HS-5 (cell line): ENCODE data around the gene CFC1B.
"Not testable (repeated sequence)": the region's sequence is repeated elsewhere in the genome, so short reads cannot be mapped to it uniquely, and the experiment has no call there.

ENCODE experiments used
- DNase-seq: peaks from one replicate; pipeline ENCODE4 v3.0.0-alpha.2; 2012; ENCODE audit warnings: low read depth

The CFC1B gene

GRCh38 chr2:130566165-130566564 lies 45.1 kb downstream of the CFC1B start:
- DNase-seq = not testable (repeated sequence)

- DNase-seq = not testable (repeated sequence)
Measured at GRCh38 chr2:130571929-130572328, 50.9 kb downstream of the CFC1B start.

GRCh38 chr2:130574230-130574629 lies 53.2 kb downstream of the CFC1B start:
- not testable (repeated sequence) for DNase-seq

- DNase-seq = not testable (repeated sequence)
Measured at GRCh38 chr2:130576209-130576784, 55.3 kb downstream of the CFC1B start.

- DNase-seq = not testable (repeated sequence)
Measured at GRCh38 chr2:130577559-130577958, 56.5 kb downstream of the CFC1B start.
